GM20431 (cell line): ENCODE results near the gene ASB2.

Experiments used
- in situ Hi-C: fragments of 300-500 bp; cut with MseI, MboI; formaldehyde crosslinking; loops from one replicate; pipeline ENCODE4 v1.15.0; 2020; ENCODE audit warnings: low sequenced_read_pairs; ENCODE audit not compliant: unreplicated experiment

ASB2 gene

DNA sequence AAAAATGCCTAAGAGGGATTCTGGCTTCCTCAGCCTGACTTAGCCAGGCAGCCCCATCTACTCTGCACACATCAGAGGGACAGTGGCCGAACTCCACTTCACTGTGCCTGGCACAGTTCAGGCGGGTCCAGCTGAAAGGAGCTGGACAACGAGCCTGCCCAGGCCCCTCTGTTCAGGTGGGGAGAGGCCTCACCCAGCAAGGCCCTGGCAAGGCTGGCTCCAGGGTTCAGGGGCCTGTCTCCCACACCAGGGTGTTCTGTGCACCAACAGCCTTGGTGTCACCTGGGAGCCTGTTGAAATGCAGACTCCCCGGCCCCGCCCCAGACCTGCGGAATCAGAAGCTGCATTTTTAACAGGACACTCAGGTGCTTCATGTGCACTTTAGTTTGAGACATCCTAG is 39.4 kb downstream of the ASB2 start:
- in situ Hi-C loops: loop anchor here (5.0 kb wide), 1 partner anchor 65 kb away; no protein-coding TSS in a partner anchor

GRCh38 chr14:93936245-93936644 is 40.1 kb downstream of the ASB2 start:
- in situ Hi-C loops: loop anchor here (5.0 kb wide), 1 partner anchor 66 kb away; no protein-coding TSS in a partner anchor

- in situ Hi-C loops: loop anchor here (5.0 kb wide), 1 partner anchor 67 kb away; no protein-coding TSS in a partner anchor
Measured at GRCh38 chr14:93935213-93935612, 41.2 kb downstream of the ASB2 start.

DNA sequence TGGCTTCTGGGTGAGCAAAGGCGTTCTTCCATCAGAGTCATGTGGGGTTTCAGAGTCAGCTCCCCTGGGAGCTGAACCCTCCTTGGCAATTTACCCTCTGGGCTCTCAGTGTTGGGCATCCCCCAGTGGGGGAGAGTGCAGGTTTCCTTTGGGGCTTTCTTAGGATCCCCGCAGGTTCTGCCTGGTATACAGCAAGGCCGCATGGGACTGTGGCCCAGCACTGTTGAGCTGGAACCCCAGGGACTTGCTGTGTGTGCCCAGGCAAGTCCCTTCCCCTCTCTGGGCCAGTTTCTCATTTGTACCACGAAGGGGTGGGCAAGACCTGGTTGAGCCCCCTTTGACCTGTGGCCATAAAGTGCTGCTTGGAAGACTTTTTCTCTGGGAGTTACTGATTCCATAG is 43.7 kb downstream of the ASB2 start:
- in situ Hi-C loops: no loop called here

- in situ Hi-C loops: no loop called here
Measured at GRCh38 chr14:93930989-93931307, 45.4 kb downstream of the ASB2 start.

- in situ Hi-C loops: no loop called here
Measured at GRCh38 chr14:93930296-93930988, 45.9 kb downstream of the ASB2 start.

DNA sequence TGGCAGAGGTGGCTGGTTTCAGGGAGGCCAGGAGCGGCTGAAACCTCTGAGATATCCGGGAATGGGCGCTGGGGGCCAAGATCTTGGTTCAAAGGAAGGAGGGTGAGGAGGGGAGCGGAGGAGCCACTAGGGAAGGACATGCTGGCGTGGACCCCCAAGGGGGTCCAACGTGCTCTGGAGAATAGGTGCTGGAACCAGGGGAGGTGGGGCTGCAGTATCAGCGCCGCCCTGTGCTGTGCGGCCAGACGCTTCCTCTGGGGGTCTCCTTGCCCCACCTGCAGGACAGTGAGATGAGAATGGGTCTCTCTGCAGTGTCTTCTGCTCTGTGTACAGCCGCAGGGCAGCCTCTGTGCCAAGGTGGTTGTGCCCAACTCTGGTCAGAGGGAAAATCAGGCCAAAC is 46.7 kb downstream of the ASB2 start:
- in situ Hi-C loops: no loop called here

DNA sequence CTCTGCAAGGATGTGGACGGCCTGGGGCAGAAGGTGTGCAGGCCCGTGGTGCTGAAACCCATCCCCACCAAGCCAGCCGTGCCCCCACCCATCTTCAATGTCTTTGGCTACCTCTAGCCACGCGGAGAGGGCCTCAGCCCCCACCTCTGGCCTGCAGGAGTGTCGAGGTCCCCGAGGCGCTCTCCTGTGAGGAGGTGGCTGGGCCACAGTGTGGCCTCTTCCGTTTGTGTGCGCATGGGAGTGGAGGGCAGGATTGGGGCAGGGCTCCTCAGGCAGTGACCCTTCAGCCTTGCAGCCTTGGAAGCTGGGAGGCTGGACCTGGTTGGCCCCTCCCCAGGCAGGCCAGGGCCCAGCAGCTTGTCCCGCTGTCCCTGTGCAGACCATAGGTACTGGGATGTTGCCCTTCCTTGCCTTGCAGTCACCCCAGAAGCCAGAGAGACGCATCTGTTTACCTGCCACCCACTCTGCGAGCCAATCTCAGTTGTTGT is 47.3 kb downstream of the ASB2 start:
- in situ Hi-C loops: no loop called here

- in situ Hi-C loops: no loop called here
Measured at GRCh38 chr14:93928184-93929047, 48.0 kb downstream of the ASB2 start.

GRCh38 chr14:93927800-93928145 is 48.6 kb downstream of the ASB2 start:
- in situ Hi-C loops: no loop called here

DNA sequence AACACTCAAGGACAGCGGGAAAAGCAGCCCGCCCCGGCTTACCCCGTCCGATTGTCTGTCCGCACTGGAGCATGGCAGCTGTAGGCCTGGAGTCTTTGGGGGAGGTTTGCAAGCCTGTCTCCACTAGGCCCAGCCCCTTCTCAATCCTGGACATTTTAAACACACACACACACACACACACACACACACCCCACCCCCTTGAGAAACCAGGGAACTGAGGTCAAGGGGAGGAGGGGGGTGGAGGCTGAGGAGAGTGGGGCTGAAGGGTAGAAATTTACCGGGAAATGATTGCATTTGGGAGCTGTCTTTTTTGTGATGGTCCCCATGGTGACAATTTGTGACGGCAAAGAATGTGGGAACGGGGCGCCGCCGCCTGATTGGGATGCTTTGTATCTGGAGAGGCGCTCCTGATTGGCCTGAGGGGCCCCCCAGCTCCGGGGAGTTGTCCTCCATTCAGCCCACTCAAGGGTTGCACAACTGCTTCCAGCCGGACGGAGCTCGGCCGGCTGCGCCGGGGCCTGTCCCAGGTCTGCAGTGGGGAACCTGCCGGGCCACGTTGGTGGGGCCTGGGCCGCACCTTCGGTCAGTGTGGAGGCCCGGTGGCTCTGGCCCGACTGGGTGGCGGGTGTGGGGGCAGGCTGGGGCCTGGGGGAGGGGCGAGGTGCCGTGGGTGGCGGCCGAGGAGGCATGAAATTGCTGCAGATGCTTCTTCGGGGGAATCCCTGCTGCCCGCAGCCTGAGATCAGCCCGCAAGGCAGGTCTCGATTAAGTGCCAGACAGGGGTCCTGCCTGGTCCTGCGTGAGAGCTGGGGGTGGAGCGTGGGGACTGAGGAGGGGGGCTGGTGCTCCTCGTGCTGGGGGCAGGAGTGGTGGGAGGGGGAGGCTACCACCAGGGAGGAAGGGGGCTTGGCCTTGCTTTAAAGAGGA is 49.2 kb downstream of the ASB2 start, which contains the start of gene FAM181A:
Gene FAM181A, plus strand, starts transcription at position 472 of the 927 bp plus-strand sequence. CDS start 942 bp downstream, outside the sequence.
- in situ Hi-C loops: no loop called here

DNA sequence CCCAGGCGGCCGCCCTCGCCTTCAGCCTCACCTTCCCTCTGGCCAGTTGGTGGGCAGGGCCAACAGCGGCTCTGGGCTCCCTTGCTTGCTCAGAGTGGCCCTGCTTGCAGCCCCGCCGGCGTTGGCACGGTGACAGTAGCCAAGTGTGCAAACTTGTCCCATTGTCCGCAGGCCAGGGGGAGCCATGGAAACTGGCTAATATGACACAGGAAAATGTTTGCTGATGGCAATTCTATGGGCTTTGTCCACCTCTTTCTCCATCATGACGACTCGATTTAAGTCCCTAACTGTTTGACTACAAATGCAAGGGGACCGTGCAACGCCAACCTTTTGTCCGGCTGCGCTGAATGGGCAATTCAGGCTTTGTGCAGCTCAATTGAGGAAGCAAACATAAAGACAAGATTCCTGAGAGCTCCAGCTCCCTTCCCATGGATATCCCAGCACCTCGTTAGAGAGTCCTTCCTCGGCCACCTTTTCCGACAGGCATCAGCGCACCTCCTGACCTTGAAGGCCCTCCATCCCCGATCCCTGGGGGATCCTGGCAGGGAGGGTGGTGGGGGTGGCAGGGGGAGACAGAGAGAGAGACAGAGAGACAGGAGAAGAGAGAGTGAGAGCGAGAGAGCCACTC is 50.0 kb downstream of the ASB2 start:
- in situ Hi-C loops: no loop called here

DNA sequence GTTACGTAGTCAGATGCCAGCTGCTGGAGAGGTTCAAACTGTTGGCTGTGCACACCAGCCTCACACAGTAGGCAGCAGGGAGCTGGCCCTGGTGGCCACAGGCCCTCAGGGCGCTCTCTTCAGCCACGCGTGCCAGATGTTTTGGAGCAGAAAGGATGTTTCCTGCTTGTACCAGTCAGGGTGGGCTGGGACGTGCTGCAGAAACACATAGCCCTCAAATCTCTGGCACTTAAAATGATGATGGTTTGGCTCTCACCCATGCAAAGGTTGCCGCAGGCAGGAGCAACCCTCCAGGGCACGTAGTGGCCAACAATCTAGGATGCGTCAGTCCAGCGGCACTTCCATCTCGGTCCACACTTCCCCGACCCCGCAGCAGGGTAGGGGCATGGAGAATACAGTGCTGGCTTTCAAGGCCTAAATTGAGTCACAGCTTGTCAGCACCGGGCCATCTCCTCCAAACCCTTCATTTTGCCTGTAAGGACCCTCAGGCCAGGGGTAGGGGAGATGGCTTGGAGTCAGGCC is 50.9 kb downstream of the ASB2 start:
- in situ Hi-C loops: no loop called here

GRCh38 chr14:93924592-93925355 is 51.6 kb downstream of the ASB2 start:
- in situ Hi-C loops: no loop called here

GRCh38 chr14:93923626-93924025 is 52.7 kb downstream of the ASB2 start:
- in situ Hi-C loops: no loop called here

DNA sequence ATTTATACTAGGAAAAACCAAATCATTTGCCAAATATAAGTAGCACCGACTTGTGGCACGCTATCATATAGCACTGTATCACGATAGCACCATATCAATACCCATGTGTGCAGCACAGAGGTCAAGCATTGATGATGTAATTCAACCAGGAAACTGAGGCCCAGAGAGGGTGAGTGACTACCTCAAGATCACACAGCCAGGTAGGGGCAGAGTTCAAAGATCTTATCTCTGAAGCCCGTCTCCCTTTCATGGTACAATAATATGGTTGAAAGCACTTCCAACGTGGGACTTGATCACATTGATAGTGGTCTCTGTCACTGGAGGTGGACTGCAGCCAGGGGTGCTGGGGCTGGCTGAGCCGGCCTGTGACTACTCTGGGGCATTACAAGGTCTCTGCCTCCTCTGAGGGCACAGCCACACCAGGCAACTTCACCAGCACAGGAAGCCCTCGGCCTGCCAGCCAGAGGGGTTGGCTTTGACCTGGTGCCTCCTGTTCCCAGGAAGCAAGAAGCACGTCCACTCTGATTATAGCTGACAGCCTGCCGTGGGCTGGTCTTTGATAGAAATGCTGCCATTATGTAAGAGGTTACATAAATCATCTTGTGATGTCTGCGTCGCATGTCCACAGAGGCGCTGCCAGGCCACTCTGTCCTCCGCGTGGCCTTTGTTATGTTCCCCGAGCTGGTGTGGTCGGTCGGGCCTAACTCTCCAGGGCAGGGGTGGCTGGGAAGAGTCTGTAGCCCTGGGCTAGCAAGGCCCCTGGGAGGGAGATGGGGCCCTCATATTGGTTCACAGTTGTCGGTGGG is 55.2 kb downstream of the ASB2 start:
- in situ Hi-C loops: no loop called here

GRCh38 chr14:93917141-93917540 is 59.2 kb downstream of the ASB2 start:
- in situ Hi-C loops: no loop called here

GRCh38 chr14:93916498-93916897 is 59.9 kb downstream of the ASB2 start:
- in situ Hi-C loops: no loop called here
